C4-2B (cell line): ENCODE data around the gene WBP2.

Experiments
- ZFX ChIP-seq: fragments of 450-650 bp; IDR thresholded peaks from 2 replicates; pipeline ENCODE4 v1.6.1; 2017
- TF ChIP-seq, protein P1 (sequence below): fragments of 450-650 bp; conservative IDR thresholded peaks from 2 replicates; pipeline ENCODE4 v1.5.1; 2017; ENCODE audit warnings: mild to moderate bottlenecking

- TF ChIP-seq, protein P1, sequence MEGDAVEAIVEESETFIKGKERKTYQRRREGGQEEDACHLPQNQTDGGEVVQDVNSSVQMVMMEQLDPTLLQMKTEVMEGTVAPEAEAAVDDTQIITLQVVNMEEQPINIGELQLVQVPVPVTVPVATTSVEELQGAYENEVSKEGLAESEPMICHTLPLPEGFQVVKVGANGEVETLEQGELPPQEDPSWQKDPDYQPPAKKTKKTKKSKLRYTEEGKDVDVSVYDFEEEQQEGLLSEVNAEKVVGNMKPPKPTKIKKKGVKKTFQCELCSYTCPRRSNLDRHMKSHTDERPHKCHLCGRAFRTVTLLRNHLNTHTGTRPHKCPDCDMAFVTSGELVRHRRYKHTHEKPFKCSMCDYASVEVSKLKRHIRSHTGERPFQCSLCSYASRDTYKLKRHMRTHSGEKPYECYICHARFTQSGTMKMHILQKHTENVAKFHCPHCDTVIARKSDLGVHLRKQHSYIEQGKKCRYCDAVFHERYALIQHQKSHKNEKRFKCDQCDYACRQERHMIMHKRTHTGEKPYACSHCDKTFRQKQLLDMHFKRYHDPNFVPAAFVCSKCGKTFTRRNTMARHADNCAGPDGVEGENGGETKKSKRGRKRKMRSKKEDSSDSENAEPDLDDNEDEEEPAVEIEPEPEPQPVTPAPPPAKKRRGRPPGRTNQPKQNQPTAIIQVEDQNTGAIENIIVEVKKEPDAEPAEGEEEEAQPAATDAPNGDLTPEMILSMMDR = peak; percentile 63; the same call in 1 of the 2 replicates
- TF ChIP-seq ZFX = 0 out of 2 replicates have a peak, but pooled peaks have one; percentile 48
Observed at GRCh38 chr17:75878174-75878998, 23.3 kb upstream of the WBP2 start, which contains the start of gene TRIM47.
